Endodermal cell (in vitro differentiated cells): ENCODE results near the gene TMEM119. TPM values are rescaled to one million over a fixed set of nuclear protein-coding genes. Genes with fewer than 3 reads are reported as not detected.

ENCODE experiments used
- DNase-seq: peaks from one replicate; pipeline ENCODE4 v3.0.0-alpha.2; 2017
- H3K27ac ChIP-seq: 2 replicates; pipeline ENCODE4 v1.5.1; 2013; ENCODE audit warnings: mild to moderate bottlenecking, low read depth, low read length, moderate library complexity
- H3K27me3 ChIP-seq: 2 replicates; pipeline ENCODE4 v1.6.1; 2013; ENCODE audit warnings: mild to moderate bottlenecking, low read length, moderate library complexity; ENCODE audit not compliant: insufficient read depth, control insufficient read depth, poor library complexity, severe bottlenecking
- H3K36me3 ChIP-seq: 2 replicates; pipeline ENCODE4 v1.7.0; 2013; ENCODE audit warnings: mild to moderate bottlenecking, low read length, moderate library complexity; ENCODE audit not compliant: control insufficient read depth, insufficient read depth
- H3K4me1 ChIP-seq: one replicate; pipeline ENCODE4 v1.7.0; 2013; ENCODE audit warnings: low read length; ENCODE audit not compliant: control insufficient read depth, insufficient read depth
- H3K4me3 ChIP-seq: 2 replicates; pipeline ENCODE4 v1.5.1; 2013; ENCODE audit warnings: mild to moderate bottlenecking, low read length, moderate library complexity
- H3K9ac ChIP-seq: 2 replicates; pipeline ENCODE4 v1.6.1; 2013; ENCODE audit warnings: mild to moderate bottlenecking, low read length, moderate library complexity; ENCODE audit not compliant: poor library complexity, severe bottlenecking; ENCODE audit errors: extremely low read depth
- H3K9me3 ChIP-seq: 2 replicates; pipeline ENCODE4 v1.6.1; 2013; ENCODE audit warnings: mild to moderate bottlenecking, low read length, moderate library complexity; ENCODE audit not compliant: control insufficient read depth
- H3K27ac Mint-ChIP-seq: 2 replicates; pipeline ENCODE4 v1.8.0; 2020; ENCODE audit warnings: mixed read lengths
- H3K27me3 Mint-ChIP-seq: 2 replicates; pipeline ENCODE4 v1.8.0; 2021; ENCODE audit warnings: mild to moderate bottlenecking, mixed read lengths; ENCODE audit not compliant: insufficient read depth
- H3K36me3 Mint-ChIP-seq: 2 replicates; pipeline ENCODE4 v1.8.0; 2020; ENCODE audit warnings: low read depth, mixed read lengths
- H3K4me1 Mint-ChIP-seq: 2 replicates; pipeline ENCODE4 v1.8.0; 2020; ENCODE audit warnings: mixed read lengths
- H3K4me3 Mint-ChIP-seq: 2 replicates; pipeline ENCODE4 v1.8.0; 2020; ENCODE audit warnings: mild to moderate bottlenecking, moderate library complexity, mixed read lengths
- H3K9me3 Mint-ChIP-seq: 2 replicates; pipeline ENCODE4 v1.8.0; 2020; ENCODE audit warnings: mild to moderate bottlenecking, mixed read lengths
- CTCF ChIP-seq: fragments of 200-600 bp; sonication (generic); conservative IDR thresholded peaks from 2 replicates; pipeline ENCODE4 v1.5.0; 2021; ENCODE audit warnings: antibody characterized with exemption, mild to moderate bottlenecking
- WGBS, 2 experiments: methylation state at CpG; one replicate each; pipeline versions ENCODE4 v1.1.5 to v1.1.7; 2013; ENCODE audit warnings: missing lambda C conversion rate in 2 of 2, mixed read lengths in 1 of 2; ENCODE audit not compliant: insufficient coverage in 1 of 2, insufficient read length in 1 of 2; 5-methylcytosine and 5-hydroxymethylcytosine counted together
- total RNA-seq, 2 donors: library from RNA; stranded (reverse); fragmentation: NEBNext Ultra II Directional in 1 of 2; extraction: Animal tissue kit (Norgen Biotek cat#: 25700) in 1 of 2; gene quantifications; 2 replicates in 1 of 2; 3 replicates in 1 of 2; pipeline ENCODE4 v1.2.1, GENCODE V29; 2021

The TMEM119 gene
- total RNA-seq, 2 donors from 2014 or later: 0.11 to 0.15 TPM

- no peak for TF ChIP-seq CTCF
- Mint-ChIP-seq H3K36me3 (peaks cover 29% of the 10 kb centered on the region), H3K4me1 (peaks cover 9% of the 10 kb centered on the region), H3K9me3 (no peaks in the 10 kb centered on the region), H3K27me3 (no peaks in the 10 kb centered on the region), H3K27ac (no peak overlapping the region), H3K4me3 (no peak overlapping the region)
- Histone ChIP-seq H3K36me3 (peaks cover 39% of the 10 kb centered on the region), H3K9me3 (no peaks in the 10 kb centered on the region), H3K9ac (no peak overlapping the region), H3K4me1 (no peaks in the 10 kb centered on the region), H3K27ac (no peak overlapping the region), H3K27me3 (no peaks in the 10 kb centered on the region), H3K4me3 (no peak overlapping the region)
- WGBS, 2 experiments: 88 to 100% methylated on average over 2 to 5 of the region's 5 CpGs
- DNase-seq: peak; percentile 44
Measured at GRCh38 chr12:108553799-108554198, 44.1 kb downstream of the TMEM119 start.

GRCh38 chr12:108551535-108551934 lies 46.3 kb downstream of the TMEM119 start:
- DNase-seq: no peak
- Mint-ChIP-seq H3K36me3 (peaks cover 28% of the 10 kb centered on the region), H3K4me3 (no peak overlapping the region), H3K9me3 (no peaks in the 10 kb centered on the region), H3K27ac (no peak overlapping the region), H3K27me3 (no peaks in the 10 kb centered on the region), H3K4me1 (peaks cover 9% of the 10 kb centered on the region)
- 95 to 98% methylated on average over 2 to 5 of the region's 5 CpGs for WGBS, 2 experiments
- Histone ChIP-seq H3K9me3 (no peaks in the 10 kb centered on the region), H3K36me3 (peaks cover 44% of the 10 kb centered on the region), H3K9ac (no peak overlapping the region), H3K4me3 (no peak overlapping the region), H3K27me3 (no peaks in the 10 kb centered on the region), H3K4me1 (no peaks in the 10 kb centered on the region), H3K27ac (no peak overlapping the region)
- no peak for TF ChIP-seq CTCF

- H3K9me3 ChIP-seq: no peaks in the 10 kb centered on the region
- peaks cover 35% of the 10 kb centered on the region for H3K36me3 Mint-ChIP-seq
- no peak overlapping the region for H3K9ac ChIP-seq
- no peaks in the 10 kb centered on the region for H3K9me3 Mint-ChIP-seq
- H3K27ac ChIP-seq: no peak overlapping the region
- H3K27ac Mint-ChIP-seq: peak overlapping the region; percentile 45
- H3K4me3 ChIP-seq: no peak overlapping the region
- DNase-seq: peak; percentile 17
- no peaks in the 10 kb centered on the region for H3K27me3 Mint-ChIP-seq
- TF ChIP-seq CTCF: no peak
- WGBS, 2 experiments: 90 to 100% methylated on average over 4 to 7 of the region's 7 CpGs
- no peaks in the 10 kb centered on the region for H3K27me3 ChIP-seq
- H3K4me1 Mint-ChIP-seq: no peaks in the 10 kb centered on the region
- H3K36me3 ChIP-seq: peaks cover 59% of the 10 kb centered on the region
- H3K4me3 Mint-ChIP-seq: no peak overlapping the region
- no peaks in the 10 kb centered on the region for H3K4me1 ChIP-seq
Measured at GRCh38 chr12:108548954-108549521, 48.8 kb downstream of the TMEM119 start.
